Measurements from ENCODE around the gene EFCAB6. TPM values are rescaled to one million over a fixed set of nuclear protein-coding genes. Genes with fewer than 3 reads are reported as not detected.

EFCAB6 gene
- total RNA-seq, 1 donor from 2014 or later: not detected

GRCh38 chr22:43488937-43489336 lies 323.2 kb downstream of the EFCAB6 start:
- Mint-ChIP-seq H3K27me3 (peaks cover 10% of the 10 kb centered on the region), H3K9me3 (peaks cover 3% of the 10 kb centered on the region), H3K4me3 (no peak overlapping the region), H3K27ac (no peak overlapping the region), H3K4me1 (no peaks in the 10 kb centered on the region), H3K36me3 (ENCODE audit: low read depth) (no peaks in the 10 kb centered on the region)
- intact Hi-C loops (cut with micrococcal nuclease): no loop called here
- ATAC-seq (ENCODE audit: low read depth): no peak
- no peak for TF ChIP-seq CTCF (IDR thresholded peaks at IDR 0.05)
- DNase-seq: no peak
- POLR2A ChIA-PET: no interaction called here
- CTCF ChIA-PET: no interaction called here

- H3K9me3 Mint-ChIP-seq: peaks cover 3% of the 10 kb centered on the region
- ATAC-seq (ENCODE audit: low read depth) (no peak), DNase-seq (no peak)
- H3K27me3 Mint-ChIP-seq: peaks cover 10% of the 10 kb centered on the region
- intact Hi-C loops (cut with micrococcal nuclease): no loop called here
- H3K27ac Mint-ChIP-seq: no peak overlapping the region
- POLR2A ChIA-PET: no interaction called here
- TF ChIP-seq CTCF (IDR thresholded peaks at IDR 0.05): no peak
- no peaks in the 10 kb centered on the region for H3K4me1 Mint-ChIP-seq
- H3K4me3 Mint-ChIP-seq: no peak overlapping the region
- CTCF ChIA-PET: no interaction called here
- H3K36me3 Mint-ChIP-seq (ENCODE audit: low read depth): no peaks in the 10 kb centered on the region
These were observed 323.9 kb downstream of the EFCAB6 start for GRCh38 chr22:43488031-43488866.

GRCh38 chr22:43487311-43488030 lies 324.6 kb downstream of the EFCAB6 start:
- POLR2A ChIA-PET: no interaction called here

GRCh38 chr22:43485502-43486089 lies 326.5 kb downstream of the EFCAB6 start:
- no peak for TF ChIP-seq CTCF (IDR thresholded peaks at IDR 0.05)
- no peaks in the 10 kb centered on the region for H3K9me3 Mint-ChIP-seq
- H3K4me1 Mint-ChIP-seq: peaks cover 15% of the 10 kb centered on the region
- H3K4me3 Mint-ChIP-seq: no peak overlapping the region
- DNase-seq (no peak), ATAC-seq (ENCODE audit: low read depth) (no peak)
- no peak overlapping the region for H3K27ac Mint-ChIP-seq
- intact Hi-C loops (cut with micrococcal nuclease): no loop called here
- ChIA-PET POLR2A (no interaction called here), CTCF (no interaction called here)
- no peaks in the 10 kb centered on the region for H3K36me3 Mint-ChIP-seq (ENCODE audit: low read depth)
- H3K27me3 Mint-ChIP-seq: peaks cover 8% of the 10 kb centered on the region

More at GRCh38 chr22:43487311-43488030, 324.6 kb downstream of the EFCAB6 start:
- Mint-ChIP-seq H3K9me3 (peaks cover 3% of the 10 kb centered on the region), H3K4me3 (no peak overlapping the region), H3K27ac (no peak overlapping the region), H3K36me3 (ENCODE audit: low read depth) (no peaks in the 10 kb centered on the region), H3K27me3 (peaks cover 10% of the 10 kb centered on the region), H3K4me1 (no peaks in the 10 kb centered on the region)
- intact Hi-C loops (cut with micrococcal nuclease): no loop called here
- DNase-seq: no peak
- no peak for TF ChIP-seq CTCF (IDR thresholded peaks at IDR 0.05)
- CTCF ChIA-PET: no interaction called here
- ATAC-seq (ENCODE audit: low read depth): no peak

GRCh38 chr22:43484227-43484626 lies 327.9 kb downstream of the EFCAB6 start:
- POLR2A ChIA-PET: no interaction called here
- Mint-ChIP-seq H3K27ac (no peak overlapping the region), H3K4me1 (peaks cover 26% of the 10 kb centered on the region), H3K9me3 (no peaks in the 10 kb centered on the region), H3K4me3 (no peak overlapping the region), H3K36me3 (ENCODE audit: low read depth) (no peaks in the 10 kb centered on the region), H3K27me3 (peaks cover 8% of the 10 kb centered on the region)
- ATAC-seq (ENCODE audit: low read depth) (no peak), DNase-seq (no peak)
- no peak for TF ChIP-seq CTCF (IDR thresholded peaks at IDR 0.05)
- intact Hi-C loops (cut with micrococcal nuclease): no loop called here
- CTCF ChIA-PET: no interaction called here
